Muscle layer of colon (tissue), 2 donors: ENCODE data around the gene C22orf15.

Experiments used
- H3K27ac ChIP-seq: one replicate; pipeline ENCODE4 v1.7.0; 2013; ENCODE audit warnings: low read depth, mild to moderate bottlenecking, low read length, moderate library complexity
- H3K27me3 ChIP-seq, 2 donors: one replicate each; pipeline ENCODE4 v1.7.0; 2013; ENCODE audit warnings: low read length in 2 of 2, mild to moderate bottlenecking in 2 of 2; ENCODE audit not compliant: insufficient read depth in 2 of 2, control insufficient read depth in 1 of 2
- H3K36me3 ChIP-seq: one replicate; pipeline ENCODE4 v1.7.0; 2013; ENCODE audit warnings: mild to moderate bottlenecking, low read length; ENCODE audit not compliant: insufficient read depth
- H3K4me1 ChIP-seq: one replicate; pipeline ENCODE4 v1.7.0; 2013; ENCODE audit warnings: mild to moderate bottlenecking, low read length; ENCODE audit not compliant: insufficient read depth
- H3K4me3 ChIP-seq, 2 donors: one replicate each; pipeline ENCODE4 v1.7.0; 2013; ENCODE audit warnings: low read length in 2 of 2, low read depth in 1 of 2, mild to moderate bottlenecking in 1 of 2, moderate library complexity in 1 of 2
- H3K9ac ChIP-seq: one replicate; pipeline ENCODE4 v1.7.0; 2013; ENCODE audit warnings: low read length
- H3K9me3 ChIP-seq: one replicate; pipeline ENCODE4 v1.7.0; 2013; ENCODE audit warnings: mild to moderate bottlenecking, low read length
- donor health status: abdominal sarcoma.
- donor health status: Adenocarcinoma of cecum.

Gene C22orf15

DNA sequence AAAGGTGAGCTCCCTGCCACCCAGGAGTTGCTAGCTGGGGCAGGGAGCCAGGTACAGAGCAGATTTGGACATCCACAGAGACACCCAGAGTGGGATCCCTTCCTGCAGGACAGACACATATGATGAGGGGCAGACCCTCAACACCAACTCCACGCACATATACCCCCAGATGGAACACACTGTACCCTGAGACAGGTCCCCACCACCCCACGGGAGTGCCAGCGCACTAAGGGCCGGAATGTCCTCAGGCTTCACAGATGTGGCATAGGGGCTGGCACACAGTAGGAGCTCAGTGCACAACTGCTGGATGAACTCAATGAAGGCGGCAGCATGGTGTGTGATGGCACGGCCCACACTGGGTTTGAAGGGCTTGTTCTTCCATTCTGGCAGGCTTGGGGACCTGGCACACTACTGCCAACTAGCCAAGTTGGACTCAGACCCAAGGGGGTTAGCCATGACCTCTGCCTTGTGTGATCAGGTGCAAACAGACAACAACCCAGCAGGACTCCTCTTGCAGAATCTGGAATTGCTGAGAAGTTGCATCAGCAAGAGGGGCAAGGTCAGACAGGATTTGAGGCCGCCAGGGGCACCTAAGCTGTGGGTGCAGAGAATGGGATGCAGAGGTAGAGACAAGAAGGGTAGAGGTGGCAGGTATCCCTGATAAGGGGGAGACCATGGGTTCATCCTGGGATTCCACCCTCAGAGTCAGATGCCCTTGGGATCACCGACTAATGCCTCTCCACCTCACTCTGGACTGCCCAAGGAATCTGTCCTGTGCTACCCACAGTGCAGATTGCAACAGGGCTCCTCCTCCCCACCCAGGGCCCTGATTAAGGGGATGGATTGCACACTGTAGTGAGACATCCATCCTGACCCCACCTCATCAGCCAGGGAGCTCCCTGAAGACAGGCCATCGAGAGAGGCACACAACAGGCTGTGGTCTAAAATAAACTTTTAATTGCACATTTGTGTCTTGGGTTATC, 2.4 kb downstream of the C22orf15 start:
- H3K9me3 ChIP-seq, result no peaks in the 10 kb centered on the region
- no peak overlapping the region for H3K9ac ChIP-seq
- no peak overlapping the region for H3K27ac ChIP-seq
- no peaks in the 10 kb centered on the region for H3K36me3 ChIP-seq
- peaks cover 28% of the 10 kb centered on the region for H3K4me1 ChIP-seq
- H3K27me3 ChIP-seq, result no peaks in the 10 kb centered on the region
- H3K4me3 ChIP-seq, result no peak overlapping the region

DNA sequence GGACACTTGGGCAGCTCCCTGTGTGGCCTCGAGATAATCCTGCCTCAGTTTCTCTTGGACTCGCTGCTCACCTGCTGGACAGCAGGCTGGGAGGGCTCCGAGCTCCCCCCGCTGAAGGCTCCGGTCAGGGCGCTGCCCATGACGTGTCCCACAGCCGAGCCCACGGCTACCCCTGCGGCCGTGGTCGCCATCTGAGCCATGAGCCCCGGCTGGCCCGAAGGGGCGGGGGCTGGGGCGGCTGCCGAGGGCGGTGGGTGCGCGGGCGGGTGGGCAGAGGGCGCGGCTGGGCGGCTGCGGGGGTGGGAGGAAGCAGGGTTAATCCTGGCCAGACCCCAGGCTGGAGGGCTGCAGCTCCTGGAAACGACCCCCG, 4.5 kb downstream of the C22orf15 start:
- Histone ChIP-seq H3K4me3 (peak overlapping the region; percentile 59 to 77), H3K36me3 (no peaks in the 10 kb centered on the region), H3K27ac (peak overlapping the region; percentile 94), H3K9ac (peak overlapping the region; percentile 71), H3K9me3 (no peaks in the 10 kb centered on the region), H3K4me1 (peaks cover 28% of the 10 kb centered on the region), H3K27me3 (no peaks in the 10 kb centered on the region)

DNA sequence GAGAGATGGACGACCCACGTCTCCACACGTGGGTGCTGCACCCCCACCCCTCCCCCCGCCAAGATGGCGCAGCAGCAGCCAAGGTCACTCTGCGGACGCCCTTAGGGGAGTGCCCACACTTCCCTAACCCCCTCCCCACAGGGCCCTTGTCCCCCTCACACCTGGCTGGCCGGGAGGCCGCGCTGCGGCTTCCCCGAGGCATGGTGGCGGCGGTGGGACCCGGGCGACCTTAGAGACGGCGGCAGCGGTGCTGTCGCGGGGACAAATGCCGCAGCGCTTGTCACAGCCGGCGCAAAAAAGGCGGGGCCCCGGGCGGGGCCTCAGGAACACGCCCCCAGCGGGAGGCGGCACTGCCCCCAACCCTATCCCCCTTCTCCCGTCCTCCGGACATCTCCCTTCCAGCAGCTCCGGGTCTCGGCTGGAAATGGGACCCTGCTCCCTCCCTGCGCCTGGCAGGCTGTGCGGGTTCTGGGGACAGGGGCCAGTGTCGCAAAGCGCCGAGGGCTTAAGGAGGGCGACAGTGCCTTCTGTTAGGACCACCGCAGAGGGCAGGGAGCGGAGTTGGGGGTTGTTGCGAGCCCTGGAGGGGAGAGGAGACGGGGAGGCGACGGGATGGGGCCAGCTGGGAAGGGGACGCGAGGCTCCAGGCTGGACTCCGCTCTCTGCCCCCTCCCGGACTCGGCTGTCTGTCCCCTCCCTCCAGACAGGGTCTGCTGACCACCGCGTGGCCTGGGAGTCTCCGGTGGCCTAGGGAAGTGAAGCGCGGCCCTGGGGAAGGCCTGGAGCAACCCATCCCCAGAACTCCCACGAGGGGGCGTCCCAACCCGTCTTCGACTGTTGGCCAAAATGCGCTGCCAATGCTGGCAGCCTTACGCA, 5.1 kb downstream of the C22orf15 start, which contains the start of gene CHCHD10:
Gene CHCHD10, minus strand, starts transcription at position 300 of the 876 bp plus-strand sequence. Its CDS starts 98 bp downstream, at position 202.
- H3K36me3 ChIP-seq, result no peaks in the 10 kb centered on the region
- peak within 1 kb of the TSS; percentile 71 for H3K9ac ChIP-seq
- H3K9me3 ChIP-seq, result no peaks in the 10 kb centered on the region
- H3K27ac ChIP-seq, result peak within 1 kb of the TSS; percentile 94
- H3K4me1 ChIP-seq, result peaks cover 28% of the 10 kb centered on the region
- H3K4me3 ChIP-seq, result peak within 1 kb of the TSS; percentile 59 to 77
- H3K27me3 ChIP-seq, result no peaks in the 10 kb centered on the region

DNA sequence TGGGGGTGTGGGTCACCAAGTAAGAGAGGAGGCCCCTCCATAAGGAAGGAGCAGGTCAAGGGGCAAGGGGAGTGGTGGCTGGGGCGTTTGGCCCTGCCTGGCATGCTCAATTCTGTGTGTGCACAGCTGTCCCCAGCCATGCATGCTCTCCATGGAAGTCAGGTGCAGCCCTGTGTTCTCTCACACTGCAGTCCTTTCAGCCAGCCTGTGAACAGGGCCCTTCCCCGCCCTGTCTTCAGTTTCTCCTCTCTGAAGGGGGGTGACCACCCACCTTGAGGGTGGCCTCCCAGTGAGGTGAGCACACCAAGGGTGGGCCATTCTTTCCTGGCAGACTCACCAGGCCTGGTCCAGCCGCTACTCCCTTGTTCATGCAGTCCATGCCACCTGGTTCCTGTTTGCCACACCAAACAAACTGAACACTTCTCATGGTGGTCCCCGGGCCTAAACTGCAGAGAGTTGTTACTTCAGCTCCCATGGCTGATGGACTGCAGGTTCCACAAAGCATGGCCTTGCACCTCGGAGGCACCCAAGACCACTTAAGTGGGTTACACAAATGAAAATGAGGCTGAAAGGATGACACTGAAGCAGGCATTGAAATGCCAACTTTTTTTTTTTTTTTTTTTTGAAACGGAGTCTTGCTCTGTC, 6.7 kb downstream of the C22orf15 start:
- no peak overlapping the region for H3K4me3 ChIP-seq
- no peaks in the 10 kb centered on the region for H3K9me3 ChIP-seq
- H3K27ac ChIP-seq, result peak overlapping the region; percentile 44
- no peak overlapping the region for H3K9ac ChIP-seq
- H3K27me3 ChIP-seq, result no peaks in the 10 kb centered on the region
- H3K36me3 ChIP-seq, result no peaks in the 10 kb centered on the region
- H3K4me1 ChIP-seq, result peaks cover 32% of the 10 kb centered on the region

DNA sequence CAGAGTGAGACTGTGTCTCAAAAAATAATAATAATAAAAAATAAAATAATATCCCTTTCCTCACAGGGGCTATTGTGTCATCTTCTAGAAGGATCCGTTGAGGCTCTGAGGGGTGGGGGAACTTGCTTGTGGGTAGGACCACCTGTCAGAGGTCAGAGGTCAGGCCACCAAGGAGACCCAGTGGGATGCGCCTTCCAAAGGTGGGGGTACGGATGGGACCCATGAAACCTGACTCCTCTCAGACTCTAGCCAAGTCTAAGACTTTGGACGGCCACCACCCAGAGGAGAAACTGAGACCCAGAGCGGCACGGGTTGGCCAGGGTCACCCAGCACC, 9.5 kb downstream of the C22orf15 start:
- Histone ChIP-seq H3K27me3 (no peaks in the 10 kb centered on the region), H3K36me3 (no peaks in the 10 kb centered on the region), H3K4me3 (peak overlapping the region; percentile 43 to 88), H3K4me1 (peaks cover 38% of the 10 kb centered on the region), H3K9ac (no peak overlapping the region), H3K9me3 (no peaks in the 10 kb centered on the region), H3K27ac (no peak overlapping the region)

DNA sequence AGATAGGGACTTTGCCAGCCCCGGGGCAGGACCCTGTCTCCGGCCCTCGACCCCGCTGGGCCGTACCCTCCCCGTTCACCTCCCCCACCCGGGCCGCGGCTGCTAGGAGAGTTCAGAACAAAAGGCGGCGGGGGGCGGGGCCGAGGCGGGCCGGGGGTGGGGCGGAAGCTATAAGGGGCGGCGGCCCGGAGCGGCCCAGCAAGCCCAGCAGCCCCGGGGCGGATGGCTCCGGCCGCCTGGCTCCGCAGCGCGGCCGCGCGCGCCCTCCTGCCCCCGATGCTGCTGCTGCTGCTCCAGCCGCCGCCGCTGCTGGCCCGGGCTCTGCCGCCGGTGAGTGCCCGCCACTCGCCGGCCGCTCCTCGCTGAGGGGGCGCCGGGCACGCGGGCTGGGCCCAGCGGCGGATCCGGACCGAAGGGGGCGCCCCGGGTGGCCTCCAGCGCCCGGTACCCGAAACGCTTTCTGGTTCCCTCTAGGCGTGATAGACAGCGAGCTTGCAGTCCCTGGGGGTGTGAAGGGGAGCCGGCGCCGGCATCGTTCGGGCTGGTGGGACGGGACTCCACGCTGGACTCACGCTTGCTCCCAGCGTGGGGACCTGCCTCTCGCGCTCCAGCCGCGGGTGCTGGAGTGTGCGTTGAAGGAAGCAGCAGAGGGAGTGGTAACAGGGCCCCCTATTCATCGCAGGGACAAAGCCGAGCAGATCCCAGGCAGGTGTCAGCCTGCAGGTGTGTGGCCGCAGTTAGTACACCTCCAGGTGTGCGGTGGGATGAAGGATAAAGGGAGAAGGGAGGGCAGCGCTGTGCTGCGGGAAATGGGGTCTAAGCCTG, 10.1 kb downstream of the C22orf15 start, which contains the start of gene MMP11:
Gene MMP11, plus strand, starts transcription at position 201 of the 825 bp plus-strand sequence. Its CDS starts 22 bp downstream, at position 223.
- Histone ChIP-seq H3K36me3 (no peaks in the 10 kb centered on the region), H3K9ac (peak within 1 kb of the TSS; percentile 61), H3K4me3 (peak within 1 kb of the TSS; percentile 66 to 88), H3K27me3 (no peaks in the 10 kb centered on the region), H3K4me1 (peaks cover 42% of the 10 kb centered on the region), H3K27ac (peak within 1 kb of the TSS; percentile 68), H3K9me3 (no peaks in the 10 kb centered on the region)

DNA sequence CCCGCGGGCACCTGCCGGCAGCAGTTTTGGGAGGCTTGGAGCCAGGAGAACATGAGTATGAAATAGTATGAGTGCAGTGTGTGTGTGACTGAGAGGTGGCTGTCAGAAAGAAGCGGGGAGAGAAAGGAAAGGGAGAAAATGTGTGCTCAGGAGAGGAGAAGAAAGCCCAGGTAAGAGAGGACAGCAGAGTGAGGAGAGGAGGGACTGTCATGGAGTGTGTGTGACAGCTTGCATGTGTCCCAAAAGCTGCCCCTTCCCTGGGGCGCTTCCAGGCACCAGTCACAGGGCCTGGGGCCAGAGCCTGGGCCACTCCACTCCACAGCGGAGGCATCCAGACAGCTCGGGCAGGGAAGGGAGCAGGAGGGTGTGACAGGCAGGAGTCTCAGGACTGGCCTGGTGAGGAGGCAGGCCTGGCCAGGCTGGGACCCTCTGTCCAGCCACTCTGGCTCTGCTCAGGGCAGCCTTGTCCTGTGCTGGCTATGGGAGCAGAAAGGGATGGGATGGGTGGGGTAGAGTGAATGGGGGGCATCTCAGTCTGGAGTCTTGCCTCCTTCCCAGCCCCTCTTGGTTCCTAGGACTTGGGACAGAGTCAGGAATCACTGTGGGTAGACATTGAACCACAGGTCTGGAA, 10.8 kb downstream of the C22orf15 start:
- H3K9ac ChIP-seq, result peak overlapping the region; percentile 61
- H3K4me3 ChIP-seq, result peak overlapping the region; percentile 9 to 66
- no peaks in the 10 kb centered on the region for H3K9me3 ChIP-seq
- no peaks in the 10 kb centered on the region for H3K36me3 ChIP-seq
- H3K27ac ChIP-seq, result no peak overlapping the region
- peaks cover 45% of the 10 kb centered on the region for H3K4me1 ChIP-seq
- no peaks in the 10 kb centered on the region for H3K27me3 ChIP-seq

DNA sequence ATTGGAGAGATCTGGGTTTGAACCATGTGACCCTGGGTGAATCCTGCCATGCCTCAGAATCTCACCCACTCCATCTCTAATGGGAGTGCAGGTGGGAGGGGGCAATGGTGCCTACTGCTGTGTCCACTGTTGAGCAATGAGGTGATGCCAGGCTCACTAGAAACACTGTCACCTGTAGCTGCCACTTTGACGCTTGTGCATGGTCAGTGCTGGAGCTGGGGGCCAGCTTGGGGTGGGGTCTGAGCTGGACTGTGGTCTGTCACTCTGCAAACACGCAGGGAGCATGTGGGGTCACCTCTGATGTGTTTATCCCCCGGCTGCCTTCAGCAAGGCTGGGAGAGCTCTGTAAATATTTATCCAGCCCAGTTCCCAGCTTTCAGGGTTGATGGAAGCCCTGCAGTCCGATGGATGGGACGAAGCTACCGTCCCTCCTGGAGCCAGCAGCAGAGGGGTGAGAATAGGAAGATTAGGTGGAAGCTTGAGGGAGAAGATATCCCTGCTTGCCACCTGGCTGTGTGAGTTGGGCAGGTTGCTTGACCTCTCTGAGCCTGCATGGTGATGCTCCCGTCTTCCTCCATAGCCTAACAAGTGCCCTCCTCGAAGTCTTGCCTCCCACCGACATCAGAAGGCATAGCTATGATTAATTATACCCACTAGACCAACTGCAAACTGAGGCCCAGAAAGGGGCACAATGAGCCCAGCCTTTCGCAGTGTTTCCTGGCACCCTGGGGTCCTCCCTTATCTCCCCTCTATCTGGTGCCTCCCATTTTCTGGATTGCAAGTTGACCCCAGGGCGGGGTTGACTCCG, 11.5 kb downstream of the C22orf15 start:
- H3K9ac ChIP-seq, result no peak overlapping the region
- H3K9me3 ChIP-seq, result no peaks in the 10 kb centered on the region
- H3K4me1 ChIP-seq, result peaks cover 38% of the 10 kb centered on the region
- H3K27me3 ChIP-seq, result no peaks in the 10 kb centered on the region
- H3K36me3 ChIP-seq, result no peaks in the 10 kb centered on the region
- no peak overlapping the region for H3K4me3 ChIP-seq
- H3K27ac ChIP-seq, result no peak overlapping the region

DNA sequence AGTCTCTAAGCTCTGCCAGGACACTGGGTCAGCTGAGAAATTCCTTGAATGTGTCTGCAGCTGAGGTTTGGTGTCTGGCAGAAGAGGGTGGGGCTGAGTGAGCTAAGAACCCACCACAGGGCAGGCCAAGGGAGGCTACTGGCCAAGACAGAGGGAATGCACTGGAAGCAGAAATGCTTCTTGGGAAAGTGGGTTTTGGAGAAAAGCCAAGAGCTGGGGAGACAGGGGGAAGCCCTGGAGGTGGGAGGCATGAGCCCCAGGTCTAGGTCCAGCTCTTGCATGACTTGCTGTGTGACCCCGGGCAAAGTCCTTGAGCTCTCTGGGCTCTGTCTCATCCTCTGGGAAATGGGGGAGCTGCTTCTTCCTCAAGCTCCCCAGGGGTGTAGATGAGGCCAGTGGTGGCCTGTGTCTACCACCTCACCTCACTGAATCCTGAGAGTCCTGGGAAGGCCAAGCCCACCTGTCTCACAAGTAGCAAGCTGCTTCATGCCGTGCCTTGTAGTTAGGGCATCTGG, 12.2 kb downstream of the C22orf15 start:
- Histone ChIP-seq H3K9me3 (no peaks in the 10 kb centered on the region), H3K9ac (no peak overlapping the region), H3K4me3 (no peak overlapping the region), H3K27ac (no peak overlapping the region), H3K4me1 (peaks cover 35% of the 10 kb centered on the region), H3K27me3 (no peaks in the 10 kb centered on the region), H3K36me3 (no peaks in the 10 kb centered on the region)
